H9 (cell line): ENCODE measurements around the gene TOR3A. TPM values are rescaled to one million over a fixed set of nuclear protein-coding genes. Genes with fewer than 3 reads are reported as not detected.
A peak's percentile ranks its signal among the peaks of the same experiment; 100 is the strongest.

Source experiments
- DNase-seq: peaks from one replicate; pipeline ENCODE4 v3.0.0-alpha.2; 2017
- H2AFZ ChIP-seq: one replicate; pipeline ENCODE4 v1.6.1; 2013; ENCODE audit warnings: mild to moderate bottlenecking, low read length, control low read depth, moderate library complexity
- H2AK5ac ChIP-seq: 2 replicates; pipeline ENCODE4 v1.6.1; 2013; ENCODE audit warnings: low read length, control low read depth, mixed read lengths; ENCODE audit not compliant: insufficient read length
- H2BK120ac ChIP-seq: one replicate; pipeline ENCODE4 v1.6.1; 2013; ENCODE audit warnings: low read depth, mild to moderate bottlenecking, low read length, control low read depth, inconsistent platforms; ENCODE audit not compliant: poor library complexity, severe bottlenecking
- H2BK12ac ChIP-seq: 2 replicates; pipeline ENCODE4 v1.6.1; 2013; ENCODE audit warnings: low read length, control low read depth, mixed read lengths, low read depth; ENCODE audit not compliant: insufficient read length
- H2BK15ac ChIP-seq: 2 replicates; pipeline ENCODE4 v1.6.1; 2013; ENCODE audit warnings: low read depth, low read length, control low read depth
- H2BK20ac ChIP-seq: one replicate; pipeline ENCODE4 v1.6.1; 2013; ENCODE audit warnings: low read depth, mild to moderate bottlenecking, low read length, control low read depth, inconsistent platforms; ENCODE audit not compliant: poor library complexity, severe bottlenecking
- H2BK5ac ChIP-seq: 2 replicates; pipeline ENCODE4 v1.6.1; 2013; ENCODE audit warnings: low read length, control low read depth, mixed read lengths; ENCODE audit not compliant: insufficient read length
- H3K14ac ChIP-seq: 2 replicates; pipeline ENCODE4 v1.6.1; 2013; ENCODE audit warnings: low read length, control low read depth; ENCODE audit not compliant: insufficient read depth
- H3K18ac ChIP-seq: 2 replicates; pipeline ENCODE4 v1.6.1; 2013; ENCODE audit warnings: low read depth, mild to moderate bottlenecking, mixed read lengths, low read length, control low read depth; ENCODE audit not compliant: insufficient read length
- H3K23ac ChIP-seq: 2 replicates; pipeline ENCODE4 v1.6.1; 2013; ENCODE audit warnings: low read length, control low read depth, mixed read lengths, low read depth; ENCODE audit not compliant: insufficient read length
- H3K23me2 ChIP-seq: 2 replicates; pipeline ENCODE4 v1.6.1; 2013; ENCODE audit warnings: low read depth, mild to moderate bottlenecking, mixed read lengths, low read length, control low read depth; ENCODE audit not compliant: insufficient read length, poor library complexity, severe bottlenecking
- H3K27ac ChIP-seq: 2 replicates; pipeline ENCODE4 v1.5.1; 2013; ENCODE audit warnings: low read length, control low read depth, mixed read lengths, low read depth; ENCODE audit not compliant: insufficient read length
- H3K27me3 ChIP-seq: 2 replicates; pipeline ENCODE4 v1.6.1; 2013; ENCODE audit warnings: low read length, control low read depth, inconsistent platforms; ENCODE audit not compliant: insufficient read depth
- H3K4ac ChIP-seq: 2 replicates; pipeline ENCODE4 v1.6.1; 2013; ENCODE audit warnings: low read depth, mild to moderate bottlenecking, control low read depth, inconsistent platforms, low read length, moderate library complexity
- H3K4me1 ChIP-seq: 2 replicates; pipeline ENCODE4 v1.6.1; 2013; ENCODE audit warnings: low read length, control low read depth, inconsistent platforms; ENCODE audit not compliant: insufficient read depth
- H3K4me2 ChIP-seq: 2 replicates; pipeline ENCODE4 v1.6.1; 2013; ENCODE audit warnings: low read length, control low read depth, mixed read lengths; ENCODE audit not compliant: insufficient read length, insufficient read depth
- H3K56ac ChIP-seq: 2 replicates; pipeline ENCODE4 v1.6.1; 2013; ENCODE audit warnings: low read depth, mild to moderate bottlenecking, mixed read lengths, low read length, control low read depth; ENCODE audit not compliant: insufficient read length
- H3K79me1 ChIP-seq: 2 replicates; pipeline ENCODE4 v1.6.1; 2013; ENCODE audit warnings: low read depth, mild to moderate bottlenecking, moderate library complexity, low read length, control low read depth, inconsistent platforms; ENCODE audit not compliant: insufficient read depth, poor library complexity, severe bottlenecking
- H3K79me2 ChIP-seq: 2 replicates; pipeline ENCODE4 v1.6.1; 2013; ENCODE audit warnings: low read length, control low read depth, inconsistent platforms; ENCODE audit not compliant: insufficient read depth
- H3K9ac ChIP-seq: 2 replicates; pipeline ENCODE4 v1.6.1; 2013; ENCODE audit warnings: low read length, control low read depth, mixed read lengths; ENCODE audit not compliant: insufficient read length; ENCODE audit errors: extremely low read depth
- H3K9me3 ChIP-seq: one replicate; pipeline ENCODE4 v1.6.1; 2013; ENCODE audit warnings: low read depth, low read length, inconsistent platforms; ENCODE audit not compliant: control insufficient read depth
- H3T11ph ChIP-seq: one replicate; pipeline ENCODE4 v1.6.1; 2013; ENCODE audit warnings: mild to moderate bottlenecking, low read length, control low read depth, inconsistent platforms
- H4K20me1 ChIP-seq: one replicate; pipeline ENCODE4 v1.6.1; 2013; ENCODE audit not compliant: control insufficient read depth, insufficient read length, insufficient read depth
- H4K5ac ChIP-seq: 2 replicates; pipeline ENCODE4 v1.6.1; 2013; ENCODE audit warnings: low read depth, mild to moderate bottlenecking, mixed read lengths, low read length, control low read depth; ENCODE audit not compliant: insufficient read length
- H4K8ac ChIP-seq: replicated peaks from 2 replicates; pipeline ENCODE4 v1.6.1; 2013; ENCODE audit warnings: low read length, control low read depth, mixed read lengths, low read depth; ENCODE audit not compliant: insufficient read length
- H4K91ac ChIP-seq: 2 replicates; pipeline ENCODE4 v1.6.1; 2013; ENCODE audit warnings: low read depth, mild to moderate bottlenecking, moderate library complexity, mixed read lengths, low read length, control low read depth; ENCODE audit not compliant: insufficient read length
- H3K27ac Mint-ChIP-seq, 3 experiments: 2 replicates in 2 of 3; 3 replicates in 1 of 3; pipeline ENCODE4 v1.8.0; 2020 to 2021; ENCODE audit warnings: mixed read lengths in 3 of 3, mild to moderate bottlenecking in 1 of 3, moderate library complexity in 1 of 3
- H3K27me3 Mint-ChIP-seq: 2 replicates; pipeline ENCODE4 v1.8.0; 2021; ENCODE audit warnings: low read depth, mild to moderate bottlenecking, moderate library complexity, mixed read lengths
- H3K36me3 Mint-ChIP-seq, 3 experiments: 2 replicates in 2 of 3; 3 replicates in 1 of 3; pipeline ENCODE4 v1.8.0; 2020 to 2021; ENCODE audit warnings: low read depth in 3 of 3, mixed read lengths in 3 of 3; ENCODE audit not compliant: insufficient read depth in 1 of 3
- H3K4me1 Mint-ChIP-seq, 2 experiments: 2 replicates each; pipeline ENCODE4 v1.8.0; 2020; ENCODE audit warnings: mixed read lengths in 2 of 2
- H3K4me3 Mint-ChIP-seq, 2 experiments: 2 replicates in 1 of 2; 3 replicates in 1 of 2; pipeline ENCODE4 v1.8.0; 2020 to 2021; ENCODE audit warnings: mild to moderate bottlenecking in 2 of 2, mixed read lengths in 2 of 2, moderate library complexity in 1 of 2
- H3K9me3 Mint-ChIP-seq, 2 experiments: 2 replicates in 1 of 2; 3 replicates in 1 of 2; pipeline ENCODE4 v1.8.0; 2020; ENCODE audit warnings: mild to moderate bottlenecking in 2 of 2, mixed read lengths in 2 of 2, moderate library complexity in 1 of 2
- WGBS: extraction: QIAGEN DNeasy Blood & Tissue Kit; methylation state at CpG from one replicate; pipeline ENCODE4 v1.1.7; 2013; ENCODE audit warnings: missing lambda C conversion rate, low lambda C conversion rate, mixed read lengths; ENCODE audit not compliant: insufficient read length; ENCODE audit errors: extremely low coverage; 5-methylcytosine and 5-hydroxymethylcytosine counted together
- total RNA-seq: library from RNA; stranded (reverse); gene quantifications from 2 replicates; pipeline ENCODE4 v1.2.1, GENCODE V29; 2021
- TF ChIP-seq, protein P1 (sequence below): fragments of 200-600 bp; sonication (generic); conservative IDR thresholded peaks from 3 replicates; pipeline ENCODE4 v1.8.0; 2021; ENCODE audit warnings: antibody characterized with exemption, mild to moderate bottlenecking

The TOR3A gene
- total RNA-seq, 1 experiment from 2014 or later, result 27.3 TPM

DNA sequence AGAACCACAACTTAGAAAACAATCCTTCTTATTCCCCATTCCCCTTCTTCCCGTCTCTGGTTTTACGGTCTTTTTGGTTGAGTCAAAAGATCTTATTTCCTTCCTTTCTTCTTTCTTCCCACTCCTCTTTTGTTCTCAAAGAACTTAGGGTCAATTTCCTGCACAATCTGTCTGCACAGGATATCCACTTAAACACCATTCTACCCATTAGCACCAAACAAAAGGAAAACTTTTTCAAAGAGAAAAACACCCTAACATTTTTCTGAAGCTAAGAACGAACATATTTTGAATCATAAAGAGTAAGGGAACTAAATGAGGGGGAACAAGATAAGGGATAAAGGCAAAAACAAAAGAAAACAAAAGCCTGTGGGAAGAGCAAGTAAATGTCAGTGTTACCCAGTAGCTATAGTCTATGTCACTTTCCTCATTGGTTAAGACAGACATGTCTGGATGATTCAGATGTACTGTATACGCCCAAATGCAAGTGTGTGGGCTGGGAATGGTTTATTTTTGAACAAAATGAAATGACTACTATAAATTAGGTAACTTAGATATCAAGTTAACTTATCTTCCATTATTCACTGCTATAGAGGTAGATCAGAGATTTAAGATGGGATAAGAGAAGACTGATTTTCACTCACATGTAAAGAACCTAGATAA lies 59.9 kb downstream of the TOR3A start:
- Mint-ChIP-seq H3K4me3 (no peak overlapping the region), H3K27ac (peak overlapping the region in 1 of 3 experiments; percentile 11; a peak in 2 of 7 replicates), H3K27me3 (no peaks in the 10 kb centered on the region), H3K4me1 (peaks cover 6 to 15% of the 10 kb centered on the region in 2 experiments), H3K9me3 (peaks cover 16 to 19% of the 10 kb centered on the region in 2 experiments), H3K36me3 (peaks cover 17 to 21% (median 19%) of the 10 kb centered on the region in 3 experiments)
- Histone ChIP-seq H3K79me1 (peaks cover 4% of the 10 kb centered on the region), H3K23ac (no peak overlapping the region), H2BK12ac (no peak overlapping the region), H2AFZ (no peak overlapping the region), H2BK5ac (no peak overlapping the region), H3K4ac (no peak overlapping the region), H3K27me3 (no peaks in the 10 kb centered on the region), H3K27ac (no peak overlapping the region), H3T11ph (no peak overlapping the region), H2AK5ac (no peak overlapping the region), H3K9ac (no peak overlapping the region), H3K4me2 (no peak overlapping the region), H2BK20ac (no peak overlapping the region), H2BK120ac (no peak overlapping the region), H2BK15ac (no peak overlapping the region), H3K4me1 (no peaks in the 10 kb centered on the region; the same call in 1 of the 2 replicates), H3K14ac (no peak overlapping the region), H4K91ac (no peak overlapping the region), H4K20me1 (no peaks in the 10 kb centered on the region), H4K8ac (no peak overlapping the region), H3K23me2 (no peaks in the 10 kb centered on the region), H3K79me2 (no peaks in the 10 kb centered on the region; the same call in 1 of the 2 replicates), H3K9me3 (no peaks in the 10 kb centered on the region), H3K56ac (no peak overlapping the region), H4K5ac (no peak overlapping the region), H3K18ac (no peak overlapping the region)
- no peak for DNase-seq
- WGBS, result no CpG with 5 or more reads among the region's 4 CpGs
- TF ChIP-seq, protein P1, sequence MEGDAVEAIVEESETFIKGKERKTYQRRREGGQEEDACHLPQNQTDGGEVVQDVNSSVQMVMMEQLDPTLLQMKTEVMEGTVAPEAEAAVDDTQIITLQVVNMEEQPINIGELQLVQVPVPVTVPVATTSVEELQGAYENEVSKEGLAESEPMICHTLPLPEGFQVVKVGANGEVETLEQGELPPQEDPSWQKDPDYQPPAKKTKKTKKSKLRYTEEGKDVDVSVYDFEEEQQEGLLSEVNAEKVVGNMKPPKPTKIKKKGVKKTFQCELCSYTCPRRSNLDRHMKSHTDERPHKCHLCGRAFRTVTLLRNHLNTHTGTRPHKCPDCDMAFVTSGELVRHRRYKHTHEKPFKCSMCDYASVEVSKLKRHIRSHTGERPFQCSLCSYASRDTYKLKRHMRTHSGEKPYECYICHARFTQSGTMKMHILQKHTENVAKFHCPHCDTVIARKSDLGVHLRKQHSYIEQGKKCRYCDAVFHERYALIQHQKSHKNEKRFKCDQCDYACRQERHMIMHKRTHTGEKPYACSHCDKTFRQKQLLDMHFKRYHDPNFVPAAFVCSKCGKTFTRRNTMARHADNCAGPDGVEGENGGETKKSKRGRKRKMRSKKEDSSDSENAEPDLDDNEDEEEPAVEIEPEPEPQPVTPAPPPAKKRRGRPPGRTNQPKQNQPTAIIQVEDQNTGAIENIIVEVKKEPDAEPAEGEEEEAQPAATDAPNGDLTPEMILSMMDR, result no peak
